HCT116 (cell line): ENCODE measurements around the gene ERC2. TPM values are rescaled to one million over a fixed set of nuclear protein-coding genes. Genes with fewer than 3 reads are reported as not detected.

Experiments used
- ATAC-seq: fragments of 200-7000 bp; cut with Tn5 transposase; 2 replicates; pipeline ENCODE4 v1.9.1; 2020; ENCODE audit warnings: mild to moderate bottlenecking, moderate library complexity
- BruUV-seq: library from RNA; stranded (reverse); fragments of 400-500 nt; replicated peaks from 2 replicates; lab custom pipeline; 2021; lab: Mats Ljungman, UMichigan
- CTCF ChIA-PET: fragments of 300-600 bp; sonication (Branson Sonifier 250); formaldehyde crosslinking; loops from one replicate; lab custom pipeline; 2021; ENCODE audit warnings: antibody characterized with exemption; lab: Charles Lee
- POLR2A ChIA-PET: fragments of 300-600, 350-600 bp; sonication (Branson Sonifier 250); formaldehyde crosslinking; loops from one replicate; lab custom pipeline; 2021; ENCODE audit warnings: antibody characterized with exemption; lab: Charles Lee
- RAD21 ChIA-PET, 2 experiments: fragments of 300-600 bp; sonication (Branson Sonifier 250); formaldehyde crosslinking; loops; one replicate each; lab custom pipeline; 2023; ENCODE audit warnings: low total read pairs in 2 of 2; ENCODE audit not compliant: uncharacterized antibody in 2 of 2, unreplicated experiment in 2 of 2, low non-redundant PET in 1 of 2; lab: Charles Lee
- DNase-seq: peaks from one replicate; pipeline ENCODE4 v3.0.0-alpha.2; 2010; ENCODE audit warnings: low read depth, low spot score
- H2AFZ ChIP-seq: fragments of 200-600 bp; shearing (Covaris generic), sonication (generic); 2 replicates; pipeline ENCODE4 v1.6.1; 2017; ENCODE audit warnings: low read depth, mixed run types, mixed read lengths, antibody characterized with exemption, low read length; ENCODE audit not compliant: poor library complexity, severe bottlenecking
- H3K27ac ChIP-seq: 2 replicates; pipeline ENCODE4 v1.5.1; 2012; ENCODE audit warnings: low read depth, low read length
- H3K27me3 ChIP-seq: fragments of 200-600 bp; sonication (generic); 2 replicates; pipeline ENCODE4 v1.6.1; 2016; ENCODE audit warnings: mixed run types, low read length, mixed read lengths; ENCODE audit not compliant: insufficient read depth
- H3K36me3 ChIP-seq, 2 experiments: fragments of 200-500 bp in 1 of 2; fragments of 200-600 bp in 1 of 2; sonication (Bioruptor generic) in 1 of 2; sonication (generic) in 1 of 2; 2 replicates each; pipeline versions ENCODE4 v1.5.1 to v1.6.1; 2014 to 2016; ENCODE audit warnings: low read length in 2 of 2, inconsistent platforms in 1 of 2, mixed read lengths in 1 of 2, mixed run types in 1 of 2; ENCODE audit not compliant: insufficient read depth in 2 of 2, control insufficient read depth in 1 of 2
- H3K4me1 ChIP-seq, 2 experiments: fragments of 200-600 bp in 1 of 2; sonication (generic) in 1 of 2; 2 replicates each; pipeline versions ENCODE4 v1.5.1 to v1.6.1; 2012 to 2017; ENCODE audit warnings: low read length in 2 of 2, inconsistent platforms in 1 of 2, mild to moderate bottlenecking in 1 of 2, mixed read lengths in 1 of 2, mixed run types in 1 of 2, moderate library complexity in 1 of 2; ENCODE audit not compliant: insufficient read depth in 2 of 2, control insufficient read depth in 1 of 2
- H3K4me2 ChIP-seq: fragments of 200-600 bp; sonication (generic); 2 replicates; pipeline ENCODE4 v1.6.1; 2017; ENCODE audit warnings: mixed run types, low read length, mixed read lengths
- H3K4me3 ChIP-seq, 2 experiments: fragments of 200-600 bp in 1 of 2; sonication (generic) in 1 of 2; replicated peaks in 1 of 2; 2 replicates each; pipeline ENCODE4 v1.5.1; 2011 to 2016; ENCODE audit warnings: low read length in 2 of 2, control low read depth in 1 of 2, low read depth in 1 of 2, mild to moderate bottlenecking in 1 of 2, mixed read lengths in 1 of 2, mixed run types in 1 of 2
- H3K79me2 ChIP-seq: fragments of 200-600 bp; sonication (generic); 2 replicates; pipeline ENCODE4 v1.6.1; 2017; ENCODE audit warnings: mild to moderate bottlenecking, mixed run types, low read length, moderate library complexity, mixed read lengths; ENCODE audit not compliant: insufficient read depth
- H3K9ac ChIP-seq: fragments of 200-600 bp; sonication (generic); 2 replicates; pipeline ENCODE4 v1.6.1; 2016; ENCODE audit warnings: low read length, mixed read lengths
- H3K9me2 ChIP-seq: fragments of 200-600 bp; sonication (generic), shearing (Covaris generic); 2 replicates; pipeline ENCODE4 v1.6.1; 2017; ENCODE audit warnings: mixed run types, mild to moderate bottlenecking, moderate library complexity; ENCODE audit not compliant: insufficient read depth
- H3K9me3 ChIP-seq, 2 experiments: fragments of 200-500 bp in 1 of 2; fragments of 200-600 bp in 1 of 2; sonication (Bioruptor generic) in 1 of 2; sonication (generic) in 1 of 2; 2 replicates each; pipeline ENCODE4 v1.6.1; 2014 to 2017; ENCODE audit warnings: low read length in 2 of 2, mixed read lengths in 2 of 2, inconsistent platforms in 1 of 2, low read depth in 1 of 2, mild to moderate bottlenecking in 1 of 2, mixed run types in 1 of 2, moderate library complexity in 1 of 2; ENCODE audit not compliant: control insufficient read depth in 1 of 2, insufficient read depth in 1 of 2
- H4K20me1 ChIP-seq: fragments of 200-600 bp; sonication (generic), shearing (Covaris generic); 2 replicates; pipeline ENCODE4 v1.6.1; 2017; ENCODE audit warnings: mixed run types, mild to moderate bottlenecking, moderate library complexity; ENCODE audit not compliant: insufficient read depth
- CBX3 ChIP-seq: IDR thresholded peaks from 2 replicates; pipeline ENCODE4 v1.6.1; 2012; ENCODE audit warnings: low read depth
- CEBPB ChIP-seq: IDR thresholded peaks from 2 replicates; pipeline ENCODE4 v1.6.1; 2012; ENCODE audit warnings: low read depth
- CTCF ChIP-seq, 3 experiments: fragments of 200-600 bp in 1 of 3; sonication (generic) in 1 of 3; IDR thresholded peaks in 2 of 3; conservative IDR thresholded peaks in 1 of 3; 2 replicates each; pipeline ENCODE4 v1.5.1; 2012 to 2017; ENCODE audit warnings: low read depth in 2 of 3, low read length in 2 of 3, antibody characterized with exemption in 1 of 3, borderline replicate concordance in 1 of 3, control low read depth in 1 of 3, mild to moderate bottlenecking in 1 of 3, mixed read lengths in 1 of 3, mixed run types in 1 of 3, moderate library complexity in 1 of 3; ENCODE audit not compliant: insufficient read depth in 1 of 3
- EZH2 ChIP-seq: fragments of 200-600 bp; sonication (generic); IDR thresholded peaks from 2 replicates; pipeline ENCODE4 v1.6.1; 2017; ENCODE audit warnings: antibody characterized with exemption, mixed run types
- JUND ChIP-seq: IDR thresholded peaks from 2 replicates; pipeline ENCODE4 v1.6.1; 2012
- MAX ChIP-seq: IDR thresholded peaks from 2 replicates; pipeline ENCODE4 v1.6.1; 2012
- RAD21 ChIP-seq: IDR thresholded peaks from 2 replicates; pipeline ENCODE4 v1.6.1; 2012; ENCODE audit warnings: low read depth, mild to moderate bottlenecking
- SIN3A ChIP-seq: IDR thresholded peaks from 2 replicates; pipeline ENCODE4 v1.6.1; 2012; ENCODE audit warnings: low read depth
- SRF ChIP-seq: IDR thresholded peaks from 2 replicates; pipeline ENCODE4 v1.6.1; 2012; ENCODE audit warnings: low read depth
- YY1 ChIP-seq: IDR thresholded peaks from 2 replicates; pipeline ENCODE4 v1.6.1; 2011; ENCODE audit warnings: low read length, low read depth, moderate library complexity, mild to moderate bottlenecking; ENCODE audit not compliant: insufficient replicate concordance; ENCODE audit errors: extremely low read depth
- ZFX ChIP-seq: fragments of 450-650 bp; IDR thresholded peaks from 2 replicates; pipeline ENCODE4 v1.6.1; 2017
- ZNF274 ChIP-seq: fragments of 200-500 bp; sonication (Bioruptor generic); IDR thresholded peaks from 2 replicates; pipeline ENCODE4 v1.6.1; 2014; ENCODE audit warnings: mild to moderate bottlenecking, low read depth, low read length, inconsistent platforms
- intact Hi-C: fragments of 100-400 bp; cut with micrococcal nuclease; formaldehyde crosslinking; loops from 2 replicates; pipeline ENCODE4 v1.10.0; 2022
- total RNA-seq: library from RNA; stranded (reverse); gene quantifications from one replicate; pipeline ENCODE4 v1.2.1, GENCODE V29; 2021; ENCODE audit not compliant: unreplicated experiment

The ERC2 gene
- total RNA-seq, 1 experiment from 2014 or later: not detected

- ChIA-PET CTCF (interaction anchor here (0.9 kb wide), 1 partner anchor 649 kb away, joined by 3 read pairs; no protein-coding TSS in a partner anchor), POLR2A (no interaction called here), RAD21 (no interaction called here)
- Histone ChIP-seq H3K27me3 (peaks cover 23% of the 10 kb centered on the region), H3K27ac (no peak overlapping the region), H3K4me2 (no peak overlapping the region), H2AFZ (no peak overlapping the region), H3K79me2 (no peaks in the 10 kb centered on the region), H3K36me3 (no peaks in the 10 kb centered on the region), H3K9me3 (no peaks in the 10 kb centered on the region), H3K4me1 (no peaks in the 10 kb centered on the region), H4K20me1 (no peaks in the 10 kb centered on the region), H3K4me3 (no peak overlapping the region), H3K9me2 (no peaks in the 10 kb centered on the region), H3K9ac (no peak overlapping the region)
- no TSS peak for BruUV-seq
- ATAC-seq (no peak), DNase-seq (no peak)
- TF ChIP-seq SRF (no peak), ZNF274 (no peak), EZH2 (no peak), CTCF (IDR thresholded peaks at IDR 0.05 in 2 of 3, conservative IDR thresholded peaks at IDR 0.05 in 1 of 3; ENCODE audit: borderline replicate concordance in 1 of 3, insufficient read depth in 1 of 3, low read depth in 2 of 3, low read length in 2 of 3) (no peak), JUND (no peak), YY1 (no peak), CEBPB (no peak), SIN3A (no peak), MAX (no peak), ZFX (no peak), RAD21 (no peak), CBX3 (no peak)
- intact Hi-C loops: no loop called here
These were observed 129.0 kb downstream of the ERC2 start for GRCh38 chr3:56339244-56339643.
